HG03139 (cell line): Measurements from ENCODE around the gene BCAS3.
"Not testable (repeated sequence)": the region's sequence is repeated elsewhere in the genome, so short reads cannot be mapped to it uniquely, and the experiment has no call there.

Experiments
- ATAC-seq: cut with Tn5 transposase; IDR thresholded peaks from one replicate; pipeline ENCODE4 v1.9.1; 2021; ENCODE audit not compliant: unreplicated experiment

The BCAS3 gene

DNA sequence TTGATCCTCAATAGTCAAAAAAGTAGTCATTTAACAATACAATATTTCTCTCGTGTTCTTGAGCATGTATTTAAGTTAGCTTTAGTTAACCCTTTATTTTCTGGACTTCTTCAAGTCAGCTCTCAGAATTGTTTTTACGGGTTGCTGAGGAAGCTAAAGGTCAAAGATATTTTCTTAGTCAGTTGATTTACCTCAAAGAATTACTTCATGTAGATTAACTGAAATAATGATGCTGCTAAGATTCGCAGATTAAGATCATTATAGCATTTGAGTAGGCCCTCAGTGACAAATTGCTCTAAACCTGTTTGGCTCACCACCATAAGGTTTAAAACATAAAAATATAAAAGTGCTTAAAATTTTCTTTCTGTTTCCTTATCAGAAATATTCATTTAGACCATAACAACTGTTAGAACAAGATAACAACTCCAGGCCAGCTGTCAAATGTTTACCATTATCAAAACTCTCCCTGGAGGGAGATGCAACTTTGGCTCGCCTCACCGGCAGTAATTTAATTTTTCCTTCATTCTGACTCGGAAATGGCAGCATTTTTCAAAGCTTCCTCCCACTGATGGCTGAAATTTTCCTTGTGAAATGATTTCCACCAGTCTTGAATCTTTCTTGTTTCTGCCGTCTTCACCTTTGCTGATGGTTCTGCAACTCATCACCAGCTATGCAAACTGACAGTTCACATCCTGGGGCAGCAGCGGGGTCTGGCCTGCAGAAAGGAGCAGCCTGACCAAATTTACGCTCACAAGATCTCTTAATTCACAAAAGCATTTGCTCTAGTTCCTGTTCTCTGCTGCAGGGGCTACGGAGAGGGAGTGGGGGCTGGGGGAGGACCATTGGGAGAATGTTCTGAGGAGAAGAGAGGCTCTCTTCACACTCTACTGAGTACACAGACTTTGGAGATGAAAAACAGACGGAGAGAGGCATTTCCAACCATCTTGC lies 467.2 kb downstream of the BCAS3 start:
- ATAC-seq = no peak

DNA sequence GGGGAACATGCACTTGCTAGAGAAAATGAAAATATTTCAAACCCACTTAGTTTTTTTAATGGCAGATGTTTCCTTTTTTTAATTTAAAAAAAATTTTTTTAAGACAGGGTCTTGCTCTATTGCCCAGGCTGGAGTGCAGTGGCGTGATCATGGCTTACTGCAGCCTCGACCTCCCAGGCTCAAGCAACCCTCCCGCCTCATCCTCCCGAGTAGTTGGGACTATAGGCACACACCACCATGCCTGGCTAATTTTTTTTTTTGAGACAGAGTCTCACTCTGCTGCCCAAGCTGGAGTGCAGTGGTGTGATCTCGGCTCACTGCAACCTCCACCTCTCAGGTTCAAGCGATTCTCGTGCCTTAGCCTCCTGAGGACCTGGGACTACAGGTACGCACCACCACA lies 469.2 kb downstream of the BCAS3 start:
- ATAC-seq = not testable (repeated sequence)

DNA sequence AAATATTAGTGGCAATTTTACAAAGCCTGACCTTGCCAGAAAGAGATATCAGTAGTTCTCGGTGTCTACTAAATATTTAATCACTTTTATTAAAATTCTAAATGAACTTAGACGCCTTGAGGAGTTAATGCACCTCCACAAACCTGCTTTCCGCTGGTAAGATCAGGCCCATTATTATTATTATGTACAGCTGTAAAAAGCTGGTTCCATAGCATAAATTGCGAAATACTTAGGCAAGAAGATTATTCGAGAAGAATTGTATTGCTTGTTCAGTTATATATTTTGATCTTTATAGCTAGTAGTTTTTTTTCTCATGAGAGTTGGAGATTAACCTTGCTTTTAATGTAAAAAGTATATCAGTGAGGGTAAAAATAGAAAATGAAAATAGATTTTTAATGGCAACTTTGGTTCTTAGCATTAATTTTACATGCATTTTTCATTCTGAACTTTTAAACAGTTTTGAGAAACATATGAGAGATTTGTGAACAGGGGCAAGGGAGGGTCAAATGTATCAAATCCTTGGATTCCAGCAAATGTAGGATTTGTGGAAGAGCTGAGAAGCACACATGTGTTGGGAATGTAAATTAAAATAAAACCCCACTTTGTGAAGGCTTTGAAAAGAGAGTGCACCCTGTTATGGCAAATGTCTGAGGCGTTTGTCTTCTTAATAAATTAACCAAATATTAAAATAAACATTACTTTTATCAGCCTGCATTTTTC lies 471.6 kb downstream of the BCAS3 start:
- no peak for ATAC-seq

DNA sequence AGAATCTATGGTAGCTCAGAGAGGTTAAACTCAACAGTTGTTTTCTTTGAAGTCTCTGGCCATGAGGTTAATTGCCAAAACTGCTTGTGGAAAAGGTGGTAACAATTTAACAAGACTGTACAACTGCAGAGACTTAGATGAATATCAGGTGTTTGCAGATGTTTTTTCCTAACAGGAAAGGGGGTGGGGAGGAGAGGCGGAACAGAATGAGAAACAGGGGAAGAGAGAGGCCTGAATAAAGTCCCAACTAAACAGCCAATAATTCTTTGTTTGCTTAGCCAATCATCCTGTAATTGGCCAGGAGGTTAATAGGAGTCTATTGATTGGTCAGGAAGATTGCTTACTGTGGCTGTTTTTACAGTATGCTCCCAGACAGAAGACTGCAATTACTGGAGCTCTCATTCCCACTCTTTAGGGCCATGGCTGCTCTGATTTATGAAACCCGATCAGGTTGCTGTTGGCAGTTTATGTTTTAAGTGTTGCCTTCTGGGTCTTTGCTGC lies 472.3 kb downstream of the BCAS3 start:
- no peak for ATAC-seq

DNA sequence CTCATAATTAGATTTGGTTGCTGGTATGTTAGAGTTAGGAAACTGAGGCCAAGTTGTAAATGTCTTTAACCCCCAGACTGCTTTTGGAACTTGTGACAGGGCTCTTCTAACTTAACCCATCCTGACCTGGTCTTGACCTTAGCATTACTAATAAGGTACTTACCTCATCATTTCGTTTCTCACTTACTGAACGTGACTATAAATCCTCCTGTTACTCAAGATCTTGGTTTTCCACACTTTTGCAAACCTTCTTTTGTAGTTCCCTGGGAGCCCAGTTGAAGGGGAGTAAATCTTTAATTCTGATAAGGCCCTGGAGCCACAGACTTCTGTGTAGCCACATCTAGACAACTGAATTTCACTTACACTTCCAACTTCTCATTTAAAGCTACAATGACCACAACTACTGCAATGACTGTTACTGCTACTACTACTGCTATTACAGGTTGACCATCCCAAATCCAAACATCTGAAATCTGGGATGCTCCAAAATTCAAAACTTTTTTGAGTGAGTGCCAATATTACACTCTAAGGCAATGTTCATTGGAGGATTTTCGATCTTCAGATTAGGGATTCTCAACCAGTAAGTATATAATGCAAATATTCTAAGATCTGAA lies 473.1 kb downstream of the BCAS3 start:
- ATAC-seq = peak; percentile 47

DNA sequence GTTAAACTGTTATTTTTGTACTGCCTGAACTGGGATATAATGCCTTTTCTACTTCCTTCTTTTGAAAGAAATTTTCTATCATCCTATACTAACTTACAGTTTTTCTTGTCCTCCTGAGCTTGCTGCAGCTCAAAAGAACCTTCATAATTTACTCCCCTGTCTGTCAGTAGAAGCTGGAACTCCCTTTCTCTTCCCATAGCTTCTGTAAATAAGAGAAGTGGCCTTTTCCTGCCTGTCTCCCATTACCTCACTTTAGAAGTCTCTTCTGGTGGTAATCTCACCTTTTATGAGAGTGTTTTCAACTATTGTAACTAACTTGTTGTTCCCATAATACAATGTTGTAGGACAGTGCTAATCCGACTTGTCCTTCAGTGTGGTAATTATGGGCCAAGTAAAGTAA lies 475.2 kb downstream of the BCAS3 start:
- no peak for ATAC-seq

DNA sequence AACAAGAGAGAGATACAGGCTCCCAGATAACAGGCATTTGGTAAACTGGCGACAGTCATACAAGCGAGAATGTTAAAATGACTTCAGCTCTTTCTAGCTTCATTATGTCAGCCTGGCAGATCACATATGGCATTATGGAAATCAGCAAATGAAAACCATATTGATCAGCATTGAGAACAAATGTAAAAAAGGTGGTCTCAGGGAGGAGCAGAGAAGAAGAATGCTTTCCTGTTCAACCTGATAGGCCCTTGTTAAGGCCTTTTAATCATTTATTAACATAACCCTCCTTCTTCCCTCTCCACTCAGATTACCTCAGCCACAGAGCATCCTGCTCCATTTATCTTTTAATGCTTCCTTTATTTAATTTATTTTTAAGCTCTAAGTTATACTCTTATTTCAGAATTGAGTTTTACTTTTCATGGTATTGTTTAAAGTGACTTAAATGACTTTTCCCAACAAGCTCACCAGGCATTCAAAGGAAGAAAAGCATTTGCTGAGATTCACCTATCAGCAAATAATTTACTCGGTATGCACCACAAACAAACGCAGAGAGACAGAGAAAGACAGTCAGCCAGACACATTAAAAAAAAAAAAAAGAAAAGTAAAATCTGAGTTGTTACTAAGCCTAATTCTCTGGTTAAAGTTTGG lies 478.1 kb downstream of the BCAS3 start:
- no peak for ATAC-seq

DNA sequence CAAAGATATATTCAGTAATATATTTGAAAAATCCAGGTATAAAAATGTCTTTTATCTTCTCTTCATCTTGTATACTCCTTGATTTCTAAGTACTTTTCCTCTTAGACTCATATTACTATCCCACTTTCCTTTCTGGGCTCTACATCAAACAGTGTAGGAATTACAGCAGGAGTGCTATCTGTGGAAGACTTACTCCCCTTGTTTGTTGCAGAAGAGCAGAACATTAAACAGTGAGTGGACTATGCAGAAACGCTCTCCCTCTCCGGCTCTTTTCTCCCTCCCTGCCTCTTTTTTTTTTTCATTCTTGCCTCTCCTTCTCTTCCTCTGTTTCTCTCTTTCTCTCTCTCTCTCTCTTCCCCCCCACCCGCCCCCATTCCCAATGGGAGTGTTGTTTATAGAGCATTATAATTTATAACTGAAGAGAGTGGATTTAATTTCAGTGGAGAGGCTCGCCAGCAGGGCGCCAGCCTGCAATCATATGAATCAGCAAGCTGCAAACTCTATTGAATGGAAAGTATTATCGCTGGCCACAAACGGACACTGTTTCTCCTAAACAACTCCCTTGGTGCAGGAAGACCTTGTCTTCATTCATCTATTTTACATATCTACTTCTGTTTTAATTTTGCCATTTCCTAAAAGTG lies 479.7 kb downstream of the BCAS3 start:
- no peak for ATAC-seq

DNA sequence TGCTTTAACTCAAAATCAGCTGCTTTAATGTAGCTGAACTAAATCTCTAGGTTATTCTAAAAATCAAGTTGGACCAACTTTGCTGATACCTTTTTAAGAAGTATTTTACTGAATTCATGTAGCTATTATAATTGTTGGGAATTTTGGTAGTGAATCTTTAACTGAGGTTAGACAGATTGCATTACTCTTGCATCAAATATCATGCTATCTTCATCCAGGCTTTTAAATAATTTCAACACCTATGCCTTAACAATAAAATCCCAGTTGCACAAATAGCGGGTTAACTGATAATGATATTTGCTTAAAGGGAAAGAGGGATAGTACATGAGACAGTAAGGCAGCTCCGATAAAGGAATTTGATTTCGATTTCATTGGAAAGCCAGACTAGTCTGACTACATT lies 480.7 kb downstream of the BCAS3 start:
- no peak for ATAC-seq

DNA sequence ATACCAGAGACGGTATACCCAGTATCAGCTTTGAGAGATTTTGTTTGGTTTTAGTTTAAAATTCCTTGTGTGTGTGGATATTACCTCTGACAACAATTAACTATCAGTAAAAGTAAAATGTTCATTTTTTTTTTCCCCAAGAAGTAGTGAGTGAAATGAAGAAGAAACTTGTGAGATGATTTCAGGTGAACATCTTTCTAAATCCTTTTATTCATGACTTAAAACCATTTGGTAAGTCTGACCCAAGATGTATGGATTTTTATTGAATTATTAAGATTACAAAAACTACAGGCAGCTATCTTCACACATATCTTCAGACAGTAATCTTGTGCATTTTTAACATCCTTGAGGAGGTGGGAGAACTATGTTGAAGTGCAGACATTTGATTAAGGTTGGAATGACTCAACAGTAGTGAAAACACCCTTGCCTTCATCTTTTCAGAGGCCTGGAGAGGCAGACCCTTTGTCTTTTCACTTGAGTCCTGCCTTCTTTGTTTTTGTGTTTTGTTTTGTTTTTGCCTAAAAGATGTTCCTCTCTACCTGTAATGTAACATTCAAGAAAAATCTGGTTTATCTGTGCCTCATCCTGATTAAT lies 481.7 kb downstream of the BCAS3 start:
- no peak for ATAC-seq

DNA sequence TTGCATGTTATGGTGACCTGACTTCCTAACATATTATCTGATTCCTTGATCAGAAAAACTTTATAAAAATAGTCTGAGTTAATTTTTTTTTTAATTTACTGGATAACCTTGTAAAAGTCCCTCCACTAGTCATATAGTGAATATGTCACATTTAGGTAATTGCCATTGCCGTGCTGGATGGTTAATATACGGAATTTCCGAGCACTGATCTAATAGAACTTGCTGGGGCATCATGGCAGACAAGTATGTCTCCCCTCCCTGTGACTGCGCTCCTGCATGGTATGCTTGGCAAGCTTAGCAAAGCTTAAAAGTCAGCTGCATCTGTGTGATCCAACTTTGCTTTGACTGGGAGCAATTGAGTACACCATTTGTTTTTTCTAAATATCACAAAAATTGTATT lies 482.6 kb downstream of the BCAS3 start:
- ATAC-seq = no peak

DNA sequence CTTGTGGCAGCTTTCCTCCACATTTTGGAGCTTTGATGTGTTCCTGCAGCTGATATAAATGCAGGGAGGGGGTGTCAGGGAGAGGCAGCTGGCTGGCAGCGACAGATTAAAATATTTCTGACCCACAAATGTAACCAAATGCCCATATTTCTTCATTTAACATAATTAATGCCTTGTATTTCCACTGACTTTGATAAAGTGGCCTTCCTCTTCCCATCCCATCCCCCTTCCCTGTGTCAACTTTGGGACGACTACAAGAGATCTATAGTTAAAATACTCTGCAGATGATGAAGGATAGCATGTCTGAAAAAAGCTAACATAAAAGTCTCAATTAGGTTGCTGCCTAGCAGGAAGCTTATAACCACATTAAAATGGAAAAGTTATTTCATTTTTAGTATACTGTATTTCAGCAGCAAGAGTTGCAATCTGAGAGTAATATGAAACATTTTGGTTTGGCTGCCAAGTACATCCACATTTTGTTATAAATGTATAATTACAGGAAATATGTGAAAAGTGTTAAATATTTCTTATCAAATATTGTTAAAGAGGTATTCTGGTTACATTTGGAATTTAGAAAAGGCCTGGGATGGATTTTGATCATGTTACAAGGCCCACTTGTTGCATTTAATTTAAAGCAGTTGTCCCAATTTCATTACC lies 483.3 kb downstream of the BCAS3 start:
- no peak for ATAC-seq

DNA sequence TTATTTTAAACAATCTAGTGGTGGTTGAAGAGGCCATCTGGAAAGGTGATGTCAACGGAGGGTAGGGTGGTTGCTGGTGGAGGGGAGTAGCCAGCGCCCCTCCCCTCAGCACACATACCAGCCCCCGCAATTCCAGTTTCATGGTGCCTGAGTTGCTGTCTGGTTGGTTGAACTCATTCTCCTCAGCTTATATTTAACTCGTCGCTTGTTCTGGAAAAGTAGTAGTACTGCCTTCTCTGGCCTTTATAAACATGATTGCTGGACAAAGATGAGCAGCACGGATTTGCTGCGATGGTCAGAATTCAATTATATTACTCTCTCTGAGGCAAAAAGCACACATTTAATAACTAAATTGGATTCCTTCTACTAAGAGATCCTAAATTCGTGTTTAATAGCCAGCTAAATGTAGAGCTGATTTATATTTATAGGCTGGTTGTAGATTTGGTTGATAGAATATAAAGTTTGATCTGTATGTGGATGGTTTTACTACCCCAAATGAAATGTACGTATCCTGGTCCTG lies 484.0 kb downstream of the BCAS3 start:
- no peak for ATAC-seq

DNA sequence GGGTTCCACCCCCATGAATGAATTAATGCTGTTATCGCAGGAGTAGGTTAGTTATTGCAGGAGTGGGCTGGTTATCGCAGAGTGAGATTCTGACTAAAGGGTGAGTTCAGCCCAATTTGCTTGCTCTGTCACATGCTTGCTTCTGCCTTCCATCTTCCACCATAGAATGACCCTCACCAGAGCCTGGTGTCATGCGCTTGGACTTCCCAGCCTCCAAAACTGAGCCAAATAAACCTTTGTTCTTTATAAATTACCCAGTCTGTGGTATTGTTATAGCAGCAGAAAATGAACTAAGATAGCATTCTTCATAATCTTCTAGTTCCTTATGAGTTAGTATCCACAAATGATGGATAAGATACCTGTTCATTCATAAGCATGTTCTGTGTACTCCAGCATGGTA lies 486.9 kb downstream of the BCAS3 start:
- ATAC-seq = no peak

DNA sequence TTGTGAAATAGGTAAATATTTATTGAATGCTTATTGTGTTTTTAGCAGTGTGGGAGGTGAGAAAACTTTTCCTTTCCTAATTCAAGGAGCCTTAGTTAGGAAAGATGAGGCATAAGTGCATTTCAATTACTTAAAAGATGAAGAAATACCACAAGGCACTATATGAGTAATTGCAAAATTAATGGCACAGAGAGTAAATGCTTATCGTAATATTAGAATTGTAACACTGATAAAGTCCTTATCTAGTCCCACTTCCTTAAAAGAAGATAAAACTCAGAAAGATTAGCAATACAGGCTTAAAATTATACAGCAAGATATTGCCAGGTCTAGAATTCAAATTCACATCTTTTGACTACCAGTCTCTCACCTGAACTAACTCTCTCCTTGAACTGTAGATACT lies 489.4 kb downstream of the BCAS3 start:
- ATAC-seq = no peak

DNA sequence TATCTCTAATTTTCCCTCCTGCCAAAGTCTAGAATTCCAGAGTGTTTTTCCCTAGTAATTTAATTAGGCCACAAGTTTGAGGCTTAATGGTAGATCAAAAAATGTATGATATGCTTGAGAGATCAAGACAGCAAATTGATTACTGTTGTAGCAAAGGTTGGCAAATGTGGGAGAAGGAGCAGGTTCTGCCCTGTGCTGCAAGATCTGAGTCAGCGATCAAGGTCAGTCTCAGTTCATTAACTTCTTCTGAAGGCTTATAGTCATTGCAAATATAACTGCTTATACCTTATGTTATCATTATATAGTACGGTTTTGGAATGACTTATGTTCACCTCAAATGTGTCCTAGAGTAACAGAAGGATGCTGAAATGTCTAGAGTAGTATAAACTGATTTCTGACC lies 490.9 kb downstream of the BCAS3 start:
- no peak for ATAC-seq

DNA sequence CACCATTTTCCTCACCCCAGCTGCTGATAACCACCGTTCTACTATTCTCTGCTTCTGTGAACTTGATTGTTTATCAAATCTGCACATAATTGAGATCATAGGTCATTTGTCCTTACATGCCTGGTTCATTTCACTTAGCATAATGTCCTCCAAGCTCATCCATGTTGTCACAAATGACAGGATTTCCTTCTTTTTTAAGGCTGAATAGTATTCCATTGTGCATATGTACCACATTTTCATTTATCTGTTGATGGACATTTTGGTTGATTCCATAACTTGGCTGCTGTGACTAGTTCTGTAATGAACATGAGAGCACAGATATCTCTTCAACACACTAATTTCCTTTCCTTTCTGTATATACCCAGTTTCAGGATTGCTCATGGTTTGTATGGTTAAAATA lies 496.7 kb downstream of the BCAS3 start:
- no peak for ATAC-seq

DNA sequence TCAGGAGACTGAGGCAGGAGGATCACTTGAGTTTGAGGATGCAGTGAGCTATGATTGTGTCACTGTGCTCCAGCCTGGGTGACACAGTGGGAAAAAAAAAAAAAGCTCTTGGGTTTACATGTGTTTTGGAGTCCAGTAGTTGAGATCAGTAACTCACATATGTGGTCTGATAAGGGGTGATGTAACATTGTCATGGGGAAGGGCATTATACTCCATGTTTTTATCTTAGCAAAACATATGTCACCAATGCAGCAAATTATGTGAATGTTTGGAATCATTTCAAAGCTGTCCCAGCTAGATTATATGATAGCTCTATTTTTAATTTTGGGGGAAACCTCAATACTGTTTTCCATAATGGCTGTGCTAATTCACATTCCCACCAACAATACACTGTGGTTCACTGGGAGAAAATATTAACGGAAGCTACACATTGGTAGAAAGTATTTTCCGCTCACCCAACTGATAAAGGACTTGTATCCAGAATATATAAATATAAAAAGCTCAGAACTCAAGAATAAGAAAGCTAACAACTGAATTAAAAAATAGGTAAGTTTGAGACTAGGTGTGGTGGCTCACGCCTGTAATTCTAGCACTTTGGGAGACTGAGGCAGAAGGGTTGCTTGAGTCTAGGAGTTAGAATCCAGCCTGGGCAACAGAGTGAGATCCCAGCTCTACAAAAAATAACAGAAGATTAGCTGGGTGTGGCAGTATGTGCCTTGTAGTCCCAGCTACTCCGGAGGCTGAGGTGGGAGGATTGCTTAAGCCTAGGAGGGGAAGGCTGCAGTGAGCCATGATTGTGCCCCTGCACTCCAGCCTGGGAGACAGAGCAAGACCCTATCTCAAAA lies 497.9 kb downstream of the BCAS3 start:
- ATAC-seq = no peak

DNA sequence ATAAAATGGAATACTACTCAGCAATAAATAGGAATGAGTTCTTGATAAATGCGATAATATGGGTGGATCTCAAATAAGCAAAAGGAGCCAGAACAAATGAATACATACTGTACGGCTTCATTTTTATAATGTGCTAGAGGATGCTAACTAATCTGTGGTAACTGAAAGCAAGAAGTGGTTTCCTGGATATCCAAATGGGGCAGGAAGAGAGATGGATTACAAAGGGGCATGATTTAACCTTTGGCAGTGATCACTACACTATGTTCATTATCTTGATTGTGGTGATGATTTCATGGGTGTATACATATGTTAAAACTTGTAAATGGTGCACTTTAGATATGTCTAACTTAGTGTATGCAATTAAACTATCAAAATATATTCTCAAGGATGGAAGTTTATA lies 499.7 kb downstream of the BCAS3 start:
- ATAC-seq = no peak
